Measurements from ENCODE around the gene FUT8.

DNA sequence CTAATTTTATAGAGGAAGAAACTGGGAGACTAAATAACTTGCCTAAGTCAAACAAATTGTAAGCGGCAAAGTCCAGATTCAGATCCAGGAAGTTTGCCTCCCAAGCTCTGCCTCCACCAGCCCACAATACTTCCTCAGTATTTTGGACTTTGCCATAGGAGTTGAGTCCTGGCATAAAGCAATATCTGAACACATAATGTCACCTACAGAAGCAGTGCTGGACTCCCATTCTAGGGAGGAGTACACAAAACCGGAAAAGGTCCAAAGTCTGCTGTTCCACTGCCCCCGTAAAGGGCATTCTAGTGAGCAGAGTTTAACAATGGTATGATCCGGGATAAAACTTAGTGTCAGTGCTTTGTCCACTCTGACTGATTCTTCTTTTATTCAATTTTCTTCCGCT, 340.5 kb downstream of the FUT8 start:
- TF ChIP-seq, protein P1, sequence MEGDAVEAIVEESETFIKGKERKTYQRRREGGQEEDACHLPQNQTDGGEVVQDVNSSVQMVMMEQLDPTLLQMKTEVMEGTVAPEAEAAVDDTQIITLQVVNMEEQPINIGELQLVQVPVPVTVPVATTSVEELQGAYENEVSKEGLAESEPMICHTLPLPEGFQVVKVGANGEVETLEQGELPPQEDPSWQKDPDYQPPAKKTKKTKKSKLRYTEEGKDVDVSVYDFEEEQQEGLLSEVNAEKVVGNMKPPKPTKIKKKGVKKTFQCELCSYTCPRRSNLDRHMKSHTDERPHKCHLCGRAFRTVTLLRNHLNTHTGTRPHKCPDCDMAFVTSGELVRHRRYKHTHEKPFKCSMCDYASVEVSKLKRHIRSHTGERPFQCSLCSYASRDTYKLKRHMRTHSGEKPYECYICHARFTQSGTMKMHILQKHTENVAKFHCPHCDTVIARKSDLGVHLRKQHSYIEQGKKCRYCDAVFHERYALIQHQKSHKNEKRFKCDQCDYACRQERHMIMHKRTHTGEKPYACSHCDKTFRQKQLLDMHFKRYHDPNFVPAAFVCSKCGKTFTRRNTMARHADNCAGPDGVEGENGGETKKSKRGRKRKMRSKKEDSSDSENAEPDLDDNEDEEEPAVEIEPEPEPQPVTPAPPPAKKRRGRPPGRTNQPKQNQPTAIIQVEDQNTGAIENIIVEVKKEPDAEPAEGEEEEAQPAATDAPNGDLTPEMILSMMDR (IDR thresholded peaks at IDR 0.05 in 4 of 5, conservative IDR thresholded peaks at IDR 0.05 in 1 of 5) = no peak
- no peak for TF ChIP-seq POLR2A (IDR thresholded peaks at IDR 0.05)

Data from gastrocnemius medialis (tissue), 4 donors.